Thyroid gland (tissue), 4 donors: ENCODE data around the gene CLCN5.
"Not testable (repeated sequence)": the region's sequence is repeated elsewhere in the genome, so short reads cannot be mapped to it uniquely, and the experiment has no call there.

Experiments used
- POLR2A ChIP-seq, 2 donors: fragments of 450-650 bp; IDR thresholded peaks; one replicate each; pipeline ENCODE4 v1.6.1; 2017; ENCODE audit warnings: antibody characterized with exemption in 2 of 2, mild to moderate bottlenecking in 2 of 2, moderate library complexity in 1 of 2
- TF ChIP-seq, protein P1 (sequence below), 6 experiments: fragments of 200-600 bp in 3 of 6; fragments of 450-650 bp in 3 of 6; sonication (generic) in 3 of 6; IDR thresholded peaks; one replicate each; pipeline ENCODE4 v1.5.1; 2016 to 2019; ENCODE audit warnings: antibody characterized with exemption in 6 of 6, mild to moderate bottlenecking in 2 of 6, inconsistent platforms in 1 of 6, moderate library complexity in 1 of 6

DNA sequence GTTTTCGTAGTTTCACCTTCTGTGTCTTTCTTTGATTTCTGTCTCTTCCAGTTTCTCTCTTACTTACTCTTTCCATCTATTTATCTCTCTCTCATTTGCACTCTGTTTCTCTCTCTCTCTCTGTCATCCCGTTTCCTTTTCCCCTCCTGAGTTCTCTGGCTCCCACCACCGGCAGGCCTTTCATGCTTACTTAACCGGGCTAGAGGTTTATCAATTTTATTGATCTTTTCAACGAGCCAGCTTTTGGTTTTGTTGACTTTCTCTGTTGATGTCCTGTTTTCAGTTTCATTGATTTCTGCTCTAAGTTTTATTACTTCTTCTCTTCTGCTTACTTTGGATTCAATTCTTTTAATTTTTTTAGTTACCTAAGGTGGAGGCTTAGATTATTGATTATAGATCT lies 103.2 kb downstream of the CLCN5 start:
- TF ChIP-seq POLR2A (IDR thresholded peaks at IDR 0.05): not testable (repeated sequence)
- TF ChIP-seq, protein P1, sequence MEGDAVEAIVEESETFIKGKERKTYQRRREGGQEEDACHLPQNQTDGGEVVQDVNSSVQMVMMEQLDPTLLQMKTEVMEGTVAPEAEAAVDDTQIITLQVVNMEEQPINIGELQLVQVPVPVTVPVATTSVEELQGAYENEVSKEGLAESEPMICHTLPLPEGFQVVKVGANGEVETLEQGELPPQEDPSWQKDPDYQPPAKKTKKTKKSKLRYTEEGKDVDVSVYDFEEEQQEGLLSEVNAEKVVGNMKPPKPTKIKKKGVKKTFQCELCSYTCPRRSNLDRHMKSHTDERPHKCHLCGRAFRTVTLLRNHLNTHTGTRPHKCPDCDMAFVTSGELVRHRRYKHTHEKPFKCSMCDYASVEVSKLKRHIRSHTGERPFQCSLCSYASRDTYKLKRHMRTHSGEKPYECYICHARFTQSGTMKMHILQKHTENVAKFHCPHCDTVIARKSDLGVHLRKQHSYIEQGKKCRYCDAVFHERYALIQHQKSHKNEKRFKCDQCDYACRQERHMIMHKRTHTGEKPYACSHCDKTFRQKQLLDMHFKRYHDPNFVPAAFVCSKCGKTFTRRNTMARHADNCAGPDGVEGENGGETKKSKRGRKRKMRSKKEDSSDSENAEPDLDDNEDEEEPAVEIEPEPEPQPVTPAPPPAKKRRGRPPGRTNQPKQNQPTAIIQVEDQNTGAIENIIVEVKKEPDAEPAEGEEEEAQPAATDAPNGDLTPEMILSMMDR (IDR thresholded peaks at IDR 0.05): not testable (repeated sequence)
